Superior temporal gyrus (tissue), 1 donor: Measurements from ENCODE around the gene LENEP.

Experiments used
- DNase-seq: peaks from one replicate; pipeline ENCODE4 v3.0.0-alpha.2; 2016; ENCODE audit errors: extremely low spot score

Gene LENEP

DNA sequence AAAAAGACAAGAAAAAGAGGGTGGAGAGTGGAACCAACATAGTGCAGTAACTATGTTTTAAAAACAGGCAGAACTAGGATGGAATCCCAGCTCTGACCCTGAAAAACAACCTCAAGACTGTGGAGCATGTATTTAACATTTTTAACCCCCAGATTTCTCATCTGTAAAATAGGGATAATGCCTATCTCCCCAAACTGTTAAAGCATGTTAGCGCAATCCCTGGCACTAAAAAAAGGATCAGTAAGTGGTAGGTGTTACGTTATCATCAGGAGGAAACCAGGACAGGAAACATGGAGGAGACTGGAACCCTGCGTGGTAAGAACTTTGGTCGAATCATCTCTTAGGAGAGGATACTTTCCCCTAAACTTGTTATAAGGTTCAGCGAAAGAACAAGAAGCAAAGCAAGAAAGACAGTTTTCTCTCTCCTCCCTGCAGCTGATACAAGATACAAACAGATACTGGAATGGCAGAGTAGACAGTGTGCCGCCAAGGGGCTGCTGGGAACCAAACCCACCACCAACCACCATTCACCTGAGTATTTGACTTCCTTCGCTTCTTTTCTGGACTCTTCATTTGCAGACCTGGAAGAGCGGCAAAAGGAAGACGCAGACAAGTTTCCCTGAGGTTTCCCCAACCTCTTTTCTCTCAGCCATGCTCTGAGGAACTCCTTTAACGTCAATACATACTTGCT, 32.8 kb upstream of the LENEP start:
- peak; percentile 15 for DNase-seq

- DNase-seq: peak; percentile 77
These were observed 31.9 kb upstream of the LENEP start, which contains the start of gene PYGO2 for GRCh38 chr1:154961207-154962155. Gene PYGO2, minus strand, starts transcription at chr1:154961782. Its CDS starts 206 bp downstream, at chr1:154961576.

GRCh38 chr1:154962156-154962749, 31.1 kb upstream of the LENEP start:
- DNase-seq: peak; percentile 30

DNA sequence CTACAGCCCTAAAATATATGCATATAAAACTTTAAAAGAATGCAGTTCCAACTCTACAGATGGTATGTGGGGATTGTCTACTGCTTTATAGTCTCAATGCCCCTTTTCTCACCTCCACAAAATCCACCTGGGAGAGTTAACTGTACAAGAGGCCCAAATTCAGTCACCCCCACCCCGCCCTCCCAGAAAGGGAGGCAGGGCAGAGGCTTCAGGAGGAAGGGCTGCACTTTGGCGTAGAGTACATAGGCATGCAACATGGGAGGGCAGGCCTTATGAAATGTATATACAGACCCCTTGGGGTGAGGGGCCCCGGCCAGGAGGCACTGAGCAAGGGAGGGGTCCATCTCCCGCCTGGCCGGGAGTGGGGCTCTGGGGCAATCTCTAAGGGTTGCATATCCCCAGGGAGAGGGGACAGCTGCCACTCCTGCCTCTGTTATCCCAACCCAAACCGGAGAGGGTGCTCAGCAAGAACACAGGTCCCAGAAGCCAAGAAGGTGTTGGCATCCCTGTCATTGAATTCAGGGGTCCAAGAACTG, 30.5 kb upstream of the LENEP start:
- DNase-seq: no peak

- DNase-seq: no peak
These were observed 29.7 kb upstream of the LENEP start for GRCh38 chr1:154963643-154964042.

GRCh38 chr1:154964359-154964758, 29.0 kb upstream of the LENEP start:
- DNase-seq: no peak

DNA sequence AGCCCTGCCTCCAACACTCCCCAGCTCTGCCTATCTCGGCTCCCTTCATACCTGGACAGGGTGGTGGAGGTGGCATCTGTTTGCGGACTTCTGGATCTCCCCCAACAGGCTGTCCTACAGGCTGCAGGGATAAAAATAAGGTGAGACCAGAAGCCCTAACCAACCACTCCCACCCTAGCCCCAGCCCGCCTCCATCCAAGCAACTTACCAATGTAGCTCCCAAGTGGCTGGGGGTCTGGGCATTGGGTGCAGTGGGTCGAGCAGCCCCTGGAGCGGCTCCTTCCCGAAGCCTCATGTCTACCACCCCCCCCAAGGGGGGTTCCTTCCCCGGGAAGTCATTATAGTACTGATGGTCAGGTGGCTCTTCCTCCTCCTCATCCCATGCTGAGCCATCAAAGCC, 27.3 kb upstream of the LENEP start:
- no peak for DNase-seq

- DNase-seq: no peak
These were observed 25.9 kb upstream of the LENEP start for GRCh38 chr1:154967331-154967950.

DNA sequence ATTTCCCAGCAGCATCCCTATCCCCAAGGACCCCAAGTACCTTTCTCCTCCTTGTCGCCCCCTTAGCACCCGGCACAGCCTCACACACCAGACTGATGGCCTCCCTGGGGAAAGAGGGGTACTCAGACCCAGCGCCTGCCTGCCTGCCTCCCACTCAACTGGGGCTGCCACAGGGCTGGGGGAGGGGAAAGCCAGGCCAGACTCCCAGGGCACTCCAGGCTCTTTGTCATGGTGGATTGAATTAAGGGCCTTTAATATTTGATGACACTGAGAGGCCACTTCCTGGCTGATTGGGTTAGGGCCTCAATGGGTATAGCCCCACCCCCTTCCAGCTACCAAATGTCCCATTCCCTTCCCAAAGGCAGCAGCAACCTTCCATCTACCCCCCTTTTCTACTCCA, 24.7 kb upstream of the LENEP start:
- DNase-seq: no peak

DNA sequence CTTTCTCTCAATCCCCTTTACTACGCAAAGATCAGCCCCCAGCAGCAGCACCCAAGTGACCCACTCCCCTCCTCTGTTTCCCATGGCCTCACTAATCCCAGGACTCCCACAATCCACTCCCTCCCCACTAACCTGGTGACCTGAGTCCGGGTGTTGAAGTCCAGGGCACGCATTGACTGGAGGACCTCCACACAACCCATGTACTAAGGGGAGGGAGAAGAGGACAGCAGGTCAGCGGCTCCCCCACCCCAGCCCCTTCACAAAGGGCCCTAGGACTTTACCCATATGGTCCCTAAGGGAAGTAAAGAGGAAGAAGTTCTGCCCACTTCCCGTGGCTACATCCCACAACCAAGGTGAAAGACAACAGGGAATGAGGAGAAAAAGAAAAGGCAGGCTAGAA, 24.1 kb upstream of the LENEP start:
- DNase-seq: no peak

DNA sequence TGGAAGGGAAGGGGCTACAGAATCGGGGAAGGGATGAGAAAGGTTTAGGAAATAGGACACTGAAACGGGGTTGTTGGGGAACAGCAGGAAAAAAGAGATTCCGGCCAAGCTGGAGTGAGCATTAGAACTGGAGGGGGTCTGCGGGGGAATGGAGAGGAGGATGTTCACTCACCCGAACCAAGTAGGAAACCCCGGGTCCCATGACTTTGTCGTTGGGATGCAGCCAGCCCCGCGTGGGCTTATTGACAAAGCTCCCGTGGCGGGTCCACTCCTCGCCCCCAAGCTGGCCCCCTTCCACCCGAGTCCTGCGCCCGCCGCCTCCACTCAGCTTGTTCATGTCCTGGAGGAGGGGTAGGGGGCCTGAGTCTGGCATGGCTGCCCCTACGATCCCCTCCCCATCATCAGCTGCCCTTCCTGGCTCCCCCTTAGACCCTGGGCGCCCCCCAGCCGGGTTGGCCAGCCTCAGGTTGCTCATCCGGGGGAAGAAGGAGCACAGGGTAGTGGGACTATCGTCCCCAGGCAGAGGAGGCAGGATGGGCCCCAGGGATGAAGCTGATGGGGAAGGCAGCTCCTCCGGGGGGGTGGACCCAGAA, 23.4 kb upstream of the LENEP start:
- no peak for DNase-seq

DNA sequence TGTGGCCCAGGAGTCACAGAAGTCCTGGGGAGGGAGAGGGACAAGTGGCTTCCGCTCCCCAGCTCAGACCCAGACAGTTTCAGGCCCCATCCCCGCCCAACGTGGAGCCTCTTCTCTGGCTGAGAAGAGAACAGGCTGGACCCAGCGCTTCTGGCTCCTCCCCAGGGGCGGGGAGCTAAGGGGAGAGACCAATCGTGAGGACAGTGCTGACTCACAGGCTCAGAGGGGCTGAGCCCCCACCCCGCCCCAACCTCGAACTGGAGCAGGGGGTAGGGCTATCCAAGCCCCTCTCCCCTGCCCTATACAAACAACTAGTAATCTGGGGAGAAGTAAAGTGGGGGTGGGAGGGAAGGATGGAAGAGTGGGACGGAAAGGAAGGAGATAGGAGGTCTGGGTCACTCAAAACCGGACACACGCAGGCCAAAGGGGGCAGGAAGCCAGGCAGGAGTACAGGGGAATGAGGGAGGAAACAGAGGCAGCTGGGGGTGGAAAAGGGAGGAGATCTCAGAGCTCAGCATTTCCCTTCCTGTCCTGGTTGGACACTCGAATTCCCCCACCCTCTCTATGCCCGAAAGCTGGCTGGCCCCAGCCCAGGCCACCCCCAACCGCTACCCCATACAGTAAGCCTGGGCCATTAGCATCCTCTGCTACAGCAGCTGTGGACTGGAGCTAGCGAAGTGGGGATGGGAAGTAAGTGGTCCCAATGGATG, 22.6 kb upstream of the LENEP start, which contains the start of gene SHC1:
Gene SHC1 (minus strand): TSS at position 117 of the 710 bp plus-strand sequence. CDS start 221 bp downstream, outside the sequence.
- peak; percentile 82 for DNase-seq

DNA sequence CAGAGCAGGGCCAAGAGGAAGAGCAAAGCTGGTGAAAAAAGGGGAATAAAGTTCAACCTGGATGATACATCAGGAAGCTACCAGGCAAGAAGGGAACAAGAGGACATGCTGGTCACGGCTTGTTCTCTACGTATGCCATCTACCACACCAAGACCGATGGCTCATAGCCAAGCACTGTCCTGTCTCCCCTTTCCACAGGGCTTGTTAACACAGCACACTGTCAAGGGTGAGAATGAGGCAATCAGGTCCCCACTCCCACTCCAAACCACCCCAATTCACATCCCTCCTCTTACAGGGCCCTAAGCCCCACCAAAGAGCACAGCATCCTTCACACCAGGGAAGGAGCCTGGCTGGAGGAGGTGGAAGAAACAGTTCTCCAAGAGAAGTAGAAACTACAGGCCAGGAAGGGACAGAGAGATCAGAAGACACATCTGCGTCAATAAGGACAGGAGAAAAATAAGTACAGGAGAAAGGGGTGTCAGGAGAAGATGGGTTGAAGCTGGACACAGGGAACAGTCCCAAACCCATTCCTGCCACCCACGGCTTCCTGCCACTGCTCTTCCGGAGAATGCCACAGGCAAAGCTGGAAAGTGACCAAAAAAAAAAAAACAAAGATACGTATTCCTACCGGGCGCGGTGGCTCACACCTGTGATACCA, 21.9 kb upstream of the LENEP start:
- no peak for DNase-seq

DNA sequence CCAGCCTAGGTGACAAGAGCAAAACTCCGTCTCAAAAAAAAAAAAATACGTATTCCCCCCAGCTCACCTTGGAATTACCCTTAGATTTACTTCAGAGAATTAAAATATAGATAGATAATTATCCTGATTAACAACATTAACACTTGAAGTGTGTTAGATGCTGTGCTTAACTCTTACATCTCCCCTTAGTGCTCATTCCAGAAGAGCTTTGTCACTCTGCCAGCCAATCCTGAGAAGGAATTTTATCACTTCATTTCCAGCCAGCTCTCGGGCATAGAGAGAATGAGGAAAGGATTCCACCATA, 21.2 kb upstream of the LENEP start:
- DNase-seq: no peak

- no peak for DNase-seq
These were observed 20.7 kb upstream of the LENEP start for GRCh38 chr1:154972517-154973343.

- DNase-seq: peak; percentile 82
These were observed 19.9 kb upstream of the LENEP start for GRCh38 chr1:154973344-154974101.

- peak; percentile 100 for DNase-seq
These were observed 19.1 kb upstream of the LENEP start, which contains the start of gene CKS1B for GRCh38 chr1:154974102-154974807. Gene CKS1B, plus strand, starts transcription at chr1:154974681. Its CDS starts 65 bp downstream, at chr1:154974746.
